Stimulated activated CD4-positive, alpha-beta T cell treated with anti-CD3 and anti-CD28 coated beads, Interleukin-12 subunit alpha, Interleukin-12 subunit beta, amount 100 ng/mL, for 48 hours (primary cell): ENCODE data around the gene SUGCT.
A peak's percentile ranks its signal among the peaks of the same experiment; 100 is the strongest.
"Not testable (repeated sequence)": the region's sequence is repeated elsewhere in the genome, so short reads cannot be mapped to it uniquely, and the experiment has no call there.

Experiments
- DNase-seq, 3 donors: peaks; one replicate each; pipeline ENCODE4 v3.0.0-alpha.2; 2020; ENCODE audit warnings: low read depth in 2 of 3, low spot score in 1 of 3

SUGCT gene

DNA sequence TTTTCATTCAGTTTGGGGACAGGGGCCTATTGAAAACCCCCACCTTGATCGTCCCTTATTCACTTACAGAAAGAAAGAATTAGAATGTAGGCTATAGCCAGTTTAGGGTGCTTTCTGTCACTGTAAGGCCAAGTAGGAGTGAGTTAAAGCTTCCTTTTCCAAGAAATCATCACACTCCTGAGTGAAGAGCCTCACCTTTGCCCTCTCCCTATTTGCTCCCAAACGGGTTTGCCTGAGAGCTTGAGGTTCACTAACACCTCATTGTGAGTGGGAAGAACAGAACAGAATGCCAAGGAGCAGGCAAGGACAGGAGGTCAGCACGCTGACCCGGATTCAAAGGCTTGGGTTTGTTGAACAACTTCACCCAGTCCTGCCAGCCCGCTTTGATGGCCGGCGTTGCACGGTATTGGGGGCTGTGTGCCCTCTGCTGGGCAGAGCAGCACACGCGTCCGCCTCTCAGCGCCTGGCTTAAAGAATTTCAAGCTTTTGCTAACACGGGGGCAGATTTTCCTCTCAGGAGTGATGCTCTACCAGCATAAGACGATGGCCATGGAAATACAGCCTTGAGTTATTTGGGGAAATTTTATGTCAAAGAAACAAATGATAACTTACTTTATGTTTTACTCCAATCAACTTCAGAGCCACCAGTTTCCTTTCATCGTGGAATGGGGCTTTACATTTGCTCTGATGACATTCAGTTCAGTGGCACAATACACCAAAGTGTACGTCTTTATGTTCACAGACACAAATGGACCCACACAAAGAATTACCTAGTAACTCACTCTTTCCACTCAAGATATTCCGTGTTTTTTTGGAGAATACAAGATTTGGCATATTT, 470.0 kb downstream of the SUGCT start:
- peak in 2 of 3 donors; percentile 0 to 3 for DNase-seq

DNA sequence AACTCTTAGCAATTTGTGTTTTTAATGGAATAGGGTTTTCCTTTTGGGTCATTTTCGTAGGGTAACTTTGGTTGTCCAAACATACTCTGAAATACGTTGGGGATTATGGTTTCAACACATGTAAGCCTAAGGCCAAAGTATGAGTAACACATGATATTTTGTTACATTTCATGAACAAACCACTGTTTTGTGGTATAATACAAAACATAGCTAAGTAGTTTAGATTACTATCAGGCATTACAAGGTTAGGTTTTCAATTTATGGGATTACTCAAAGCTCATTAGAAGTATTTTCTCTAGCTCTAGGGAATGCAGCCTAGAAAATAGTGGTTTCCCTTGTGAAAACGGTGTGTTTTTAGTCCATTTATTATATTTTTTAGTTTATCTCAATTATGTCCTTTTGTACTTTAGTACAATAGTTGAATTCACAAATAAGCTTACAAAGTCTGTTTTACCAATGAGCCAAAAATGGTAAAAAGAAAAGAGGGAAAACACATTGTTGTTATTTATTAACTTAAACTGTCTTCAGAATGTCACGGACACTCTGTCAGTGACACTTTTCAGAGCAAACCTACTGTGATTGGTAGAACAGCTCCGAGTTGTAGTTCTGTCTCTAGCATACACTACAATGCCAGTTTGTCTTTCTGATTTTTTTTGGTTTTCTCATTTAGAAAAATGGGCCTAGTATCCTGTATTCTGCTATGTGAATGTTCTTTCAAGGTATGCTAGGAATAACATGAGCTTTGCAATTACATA, 473.7 kb downstream of the SUGCT start:
- no peak for DNase-seq

DNA sequence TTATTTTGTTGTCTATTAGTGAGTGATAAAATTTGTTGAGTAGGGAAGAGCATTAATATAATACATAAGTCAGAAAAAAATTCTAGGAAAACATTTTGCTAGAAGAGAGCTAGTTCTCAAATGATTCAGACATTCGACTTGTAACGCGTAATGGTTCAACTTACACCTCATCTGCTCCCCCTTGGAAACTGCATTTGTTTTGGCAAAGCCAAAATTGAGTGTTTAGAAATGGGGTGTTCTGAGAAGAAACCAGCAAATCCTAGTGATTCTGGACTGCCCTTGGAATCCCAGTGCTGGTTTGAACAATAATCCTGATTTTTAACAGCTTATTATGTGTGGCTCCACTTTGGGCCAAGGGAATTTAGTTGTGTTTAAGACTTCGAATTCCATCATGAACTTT, 475.7 kb downstream of the SUGCT start:
- no peak for DNase-seq

DNA sequence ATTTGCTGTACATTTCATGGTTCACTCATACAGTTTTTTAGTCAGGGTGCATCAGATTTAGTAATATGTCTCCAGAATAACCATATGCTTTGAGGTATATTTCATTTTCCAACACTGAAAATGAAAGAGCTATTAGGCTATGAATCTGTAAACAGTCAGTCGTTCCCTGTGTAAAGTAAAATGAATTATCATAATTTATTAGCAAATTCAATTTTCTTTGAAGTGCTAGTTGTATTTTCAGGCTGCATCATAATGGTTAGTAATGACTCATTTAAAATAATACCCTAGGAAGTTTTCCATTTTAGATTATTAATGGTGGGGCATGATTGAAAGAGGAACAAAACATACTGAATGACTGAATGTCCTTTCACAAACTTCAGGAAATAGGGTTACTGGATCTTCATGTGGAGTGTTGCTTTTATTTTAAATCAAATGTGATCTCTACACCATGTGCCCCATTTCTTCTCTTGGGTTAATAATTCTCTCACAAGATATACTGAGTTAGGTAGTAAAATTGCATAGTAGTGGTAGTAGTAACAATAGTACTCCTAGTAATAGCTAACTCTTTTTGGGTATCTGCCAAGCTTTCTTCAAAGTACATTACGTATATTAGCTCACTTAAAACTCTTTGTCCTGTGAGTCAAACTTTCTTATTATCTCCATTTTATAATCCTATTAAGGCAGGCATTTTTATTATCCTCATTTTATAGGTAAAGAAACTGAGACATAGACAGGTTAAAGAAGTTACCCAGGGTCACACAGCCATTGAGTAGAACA, 476.5 kb downstream of the SUGCT start:
- DNase-seq: no peak

DNA sequence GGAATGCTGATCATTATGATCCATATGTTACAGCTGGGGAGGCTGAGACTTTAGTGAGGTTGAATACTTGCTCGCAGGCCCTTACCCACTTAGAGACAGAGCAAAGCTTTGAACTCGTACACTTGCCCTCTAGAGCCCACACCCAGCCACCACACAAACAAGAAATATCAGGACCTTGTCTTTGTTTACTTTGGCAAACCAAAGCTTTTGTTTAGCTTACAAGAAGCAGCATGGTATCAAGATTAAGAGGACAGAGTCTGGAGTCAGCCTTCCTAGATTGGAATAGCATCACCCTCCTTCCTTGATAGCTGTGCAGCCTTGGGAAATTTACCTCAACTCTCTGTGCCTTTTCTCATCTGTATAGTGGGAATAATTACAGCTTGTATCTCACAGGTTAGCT, 477.5 kb downstream of the SUGCT start:
- DNase-seq: no peak

DNA sequence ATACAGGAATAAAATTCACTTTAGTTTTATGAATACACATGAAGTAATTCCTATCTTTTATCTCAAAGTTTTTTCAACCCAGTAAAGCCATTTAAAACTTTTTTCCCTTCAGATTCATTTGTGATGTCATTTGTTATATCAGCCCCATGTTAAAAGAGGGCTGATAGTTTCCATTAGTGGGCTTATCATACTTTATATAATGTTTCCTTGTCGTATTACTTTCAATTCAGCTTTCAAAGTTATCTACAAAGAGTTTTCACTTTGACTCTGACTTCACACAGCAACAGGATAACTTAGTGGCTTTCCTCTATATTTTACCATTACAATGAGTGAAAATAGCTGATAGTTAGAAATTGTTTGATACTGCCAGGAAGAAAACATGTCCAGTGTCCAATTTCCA, 484.8 kb downstream of the SUGCT start:
- DNase-seq: no peak

DNA sequence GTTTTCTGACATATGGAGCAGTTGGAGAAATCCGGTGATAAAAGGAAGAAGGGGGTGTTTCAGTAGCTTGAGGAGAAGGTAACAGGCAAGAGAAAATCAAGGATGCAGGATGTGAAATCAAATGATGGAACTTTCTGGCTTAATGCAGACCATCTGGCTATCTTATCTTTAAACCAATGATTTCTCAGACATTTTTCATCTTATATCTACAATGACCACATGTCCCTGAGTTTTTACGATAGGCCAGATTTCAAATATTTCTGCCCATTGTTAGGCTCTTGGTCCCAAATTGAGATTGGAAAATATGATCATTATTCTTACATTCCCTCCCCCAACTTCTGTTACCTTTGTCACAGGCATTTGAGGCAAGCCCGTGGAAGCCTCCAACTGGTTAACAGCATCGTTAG, 486.8 kb downstream of the SUGCT start:
- no peak for DNase-seq

DNA sequence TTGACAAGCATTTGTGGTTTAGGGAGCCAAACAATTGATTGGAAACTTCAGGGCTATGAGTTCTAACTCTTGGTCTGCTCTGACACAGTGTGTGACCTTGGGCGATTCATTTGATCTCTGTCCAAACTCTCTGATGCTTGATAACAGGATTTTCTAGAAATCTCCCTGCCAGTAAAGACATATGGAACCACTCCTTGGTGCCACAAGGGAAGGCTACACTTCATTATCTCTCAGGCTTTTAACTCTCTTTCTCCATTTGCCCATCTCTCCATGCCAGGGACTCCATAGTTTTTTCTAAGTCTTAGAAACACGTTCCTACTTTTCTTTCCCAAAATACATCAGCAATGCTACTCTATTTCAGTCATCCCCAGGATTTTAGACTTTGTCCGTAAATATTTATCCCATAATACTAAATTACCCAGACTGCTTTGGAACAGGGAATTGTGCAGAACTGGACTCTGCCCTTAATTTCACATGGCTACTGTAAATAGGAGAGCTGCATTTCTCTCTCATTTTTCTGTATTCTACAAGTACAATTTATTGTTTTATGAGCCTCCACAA, 488.2 kb downstream of the SUGCT start:
- DNase-seq: no peak

DNA sequence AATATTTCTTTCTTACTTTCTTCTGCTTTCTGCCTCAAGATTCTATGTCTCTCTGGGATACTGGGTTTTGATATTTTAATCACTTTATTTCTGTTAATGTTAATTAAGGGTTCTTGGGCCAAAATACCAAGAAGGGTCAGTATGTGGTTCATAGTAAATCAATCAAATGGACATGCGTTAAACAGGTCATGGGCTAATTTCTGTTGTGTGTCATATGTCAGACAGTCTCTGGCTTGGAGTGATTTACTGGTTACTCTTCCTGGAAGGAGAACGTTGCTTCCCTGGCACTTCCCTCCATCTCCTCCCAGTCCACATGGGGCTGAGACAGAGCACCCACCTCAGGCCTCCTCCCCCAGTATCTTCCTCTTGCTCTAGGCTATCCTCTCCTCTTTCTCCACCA, 489.1 kb downstream of the SUGCT start:
- no peak for DNase-seq

DNA sequence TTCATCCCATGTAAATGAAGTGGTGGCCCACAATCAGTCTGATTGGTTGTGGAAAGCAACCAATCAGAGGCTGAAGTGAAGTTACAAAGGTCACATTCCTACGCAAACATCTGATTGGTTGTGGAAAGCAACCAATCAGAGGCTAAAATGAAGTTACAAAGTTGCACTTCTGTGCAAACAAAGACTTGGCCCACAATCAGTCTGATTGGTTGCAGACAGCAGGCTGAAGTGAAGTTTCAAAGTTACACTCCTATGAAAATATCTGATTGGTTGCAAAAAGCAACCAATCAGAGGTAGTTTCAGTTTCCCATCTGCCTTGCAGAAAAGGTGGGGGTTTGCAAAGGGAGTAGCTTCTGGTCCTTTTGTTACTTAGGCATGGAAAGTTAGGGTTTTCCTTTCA, 492.6 kb downstream of the SUGCT start:
- DNase-seq: not testable (repeated sequence)

DNA sequence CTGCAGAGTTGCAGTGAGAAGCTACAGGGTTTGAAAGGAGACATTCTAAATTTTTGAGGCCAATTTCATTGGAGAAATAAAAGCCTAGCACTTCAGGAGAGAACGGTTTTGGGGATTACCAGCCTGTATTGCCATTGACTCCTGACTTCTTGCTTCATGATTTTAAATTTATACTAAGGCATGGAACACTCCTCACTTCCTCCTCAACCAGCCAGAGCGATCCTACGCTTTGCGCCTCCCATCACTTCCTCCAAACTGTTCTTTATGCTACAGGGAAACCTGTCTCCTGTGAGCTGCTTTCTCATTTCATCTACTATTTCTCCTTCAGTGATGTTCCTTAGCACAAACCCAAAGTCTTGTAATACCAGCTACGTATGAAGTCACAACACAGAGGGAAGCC, 495.1 kb downstream of the SUGCT start:
- DNase-seq: no peak

DNA sequence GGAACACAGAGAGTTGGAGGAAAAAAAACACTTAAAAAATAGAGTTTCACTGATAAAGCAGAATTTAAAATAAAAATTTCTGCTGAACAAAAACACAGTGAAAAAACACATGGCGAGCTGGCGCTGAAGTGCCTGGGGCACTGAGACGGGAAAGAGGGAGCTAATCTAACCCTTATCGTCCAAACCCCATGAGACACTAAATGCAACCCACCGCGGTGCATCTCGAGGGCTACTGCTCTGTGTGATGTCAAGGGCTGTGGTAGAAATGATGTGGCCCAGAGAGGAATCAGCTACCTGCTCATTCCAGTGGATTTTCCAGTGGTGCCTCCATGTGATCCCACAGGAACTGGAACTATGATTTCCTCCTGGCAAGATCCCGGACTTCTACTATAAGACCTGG, 499.3 kb downstream of the SUGCT start:
- DNase-seq: no peak

DNA sequence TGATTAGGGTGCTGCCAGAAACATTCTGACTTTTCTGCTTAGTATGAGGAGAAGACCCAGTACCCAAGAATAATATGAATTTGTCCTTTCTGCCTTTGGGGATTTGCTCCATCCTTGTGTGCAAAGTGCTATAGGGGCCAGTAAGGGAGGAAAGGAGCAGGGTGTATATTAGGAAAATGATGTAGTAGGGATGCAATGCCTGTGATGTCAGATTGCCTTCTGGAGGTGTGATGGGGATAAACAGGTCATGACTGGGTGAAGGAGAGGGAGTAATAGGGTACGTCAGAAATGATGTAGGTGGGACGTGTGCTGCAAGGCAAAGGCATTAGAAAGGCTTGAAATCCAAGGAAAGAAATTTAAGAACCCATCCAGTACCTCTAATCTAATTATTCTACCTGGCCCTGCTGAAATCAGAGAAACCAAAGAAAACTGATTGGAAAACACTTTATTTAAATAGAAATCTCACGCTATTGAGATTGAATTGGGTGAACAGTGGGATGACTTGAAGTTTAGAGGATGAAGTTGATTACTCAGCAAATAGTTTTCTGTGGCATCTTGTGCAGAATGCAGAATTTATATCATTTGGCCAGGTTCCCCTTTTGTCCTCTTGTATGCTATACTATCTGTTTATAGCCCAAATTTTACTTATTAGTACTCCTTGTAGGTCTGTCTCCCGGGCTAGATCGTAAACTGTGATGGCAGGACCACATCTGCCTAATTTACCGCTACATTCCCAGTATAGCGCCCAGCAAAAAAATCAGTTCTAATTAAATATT, 503.9 kb downstream of the SUGCT start:
- DNase-seq: no peak

DNA sequence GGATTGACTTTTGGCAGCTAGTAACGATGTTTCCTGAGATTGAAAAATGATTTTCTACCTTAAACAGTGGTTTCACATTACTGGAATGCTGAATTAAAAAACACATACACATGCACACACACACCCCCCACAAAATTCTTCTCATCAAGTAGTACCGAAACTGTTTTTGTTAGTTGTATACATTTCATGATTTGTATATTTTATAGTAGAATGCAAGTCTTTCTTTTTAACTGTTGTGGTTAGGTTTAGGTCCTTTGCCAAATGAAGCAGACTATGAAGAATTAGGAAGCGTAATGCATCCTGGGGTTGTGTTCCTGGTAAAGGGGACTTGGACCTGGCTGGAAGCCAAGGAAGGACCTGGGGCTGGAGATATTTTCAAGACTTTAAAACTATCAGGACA, 505.8 kb downstream of the SUGCT start:
- DNase-seq: no peak

DNA sequence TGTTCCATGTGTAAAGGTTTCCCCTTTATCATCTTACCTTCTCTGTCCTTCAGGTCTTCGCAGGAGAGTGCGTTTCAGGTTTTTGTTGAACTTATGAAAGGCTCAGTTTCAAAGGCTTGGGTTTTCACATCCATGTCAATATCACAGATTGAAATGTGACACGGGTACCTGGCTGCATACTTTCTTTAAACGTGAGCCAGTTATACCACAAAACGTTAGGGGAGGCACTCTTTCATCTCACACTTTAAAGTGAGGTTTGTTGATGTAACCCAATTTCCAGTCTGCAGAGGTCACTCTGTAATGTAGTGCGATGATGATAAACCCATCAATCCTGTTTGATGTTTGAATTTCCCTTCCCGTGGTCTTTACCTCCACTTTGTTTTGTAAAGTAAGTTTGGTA, 506.9 kb downstream of the SUGCT start:
- no peak for DNase-seq

DNA sequence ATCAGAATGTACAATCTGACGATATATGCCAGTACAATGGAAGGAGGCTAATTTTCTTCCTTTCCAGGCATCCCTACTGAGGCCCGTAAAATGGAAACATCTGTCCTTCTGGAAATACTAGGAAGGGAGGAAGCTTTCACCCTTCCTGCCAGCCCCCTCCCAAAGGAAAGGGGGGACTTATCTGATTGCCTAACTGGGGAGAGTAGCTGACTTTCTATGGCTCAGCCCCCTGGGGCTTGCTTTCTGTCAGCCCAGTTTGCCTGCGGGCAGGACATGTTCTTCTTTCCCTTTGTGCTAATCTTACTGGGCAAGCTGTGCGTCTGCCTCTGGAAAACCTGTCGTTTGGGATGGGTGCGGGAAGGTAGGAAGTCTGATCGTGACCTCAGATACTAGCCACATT, 508.9 kb downstream of the SUGCT start:
- DNase-seq: no peak

DNA sequence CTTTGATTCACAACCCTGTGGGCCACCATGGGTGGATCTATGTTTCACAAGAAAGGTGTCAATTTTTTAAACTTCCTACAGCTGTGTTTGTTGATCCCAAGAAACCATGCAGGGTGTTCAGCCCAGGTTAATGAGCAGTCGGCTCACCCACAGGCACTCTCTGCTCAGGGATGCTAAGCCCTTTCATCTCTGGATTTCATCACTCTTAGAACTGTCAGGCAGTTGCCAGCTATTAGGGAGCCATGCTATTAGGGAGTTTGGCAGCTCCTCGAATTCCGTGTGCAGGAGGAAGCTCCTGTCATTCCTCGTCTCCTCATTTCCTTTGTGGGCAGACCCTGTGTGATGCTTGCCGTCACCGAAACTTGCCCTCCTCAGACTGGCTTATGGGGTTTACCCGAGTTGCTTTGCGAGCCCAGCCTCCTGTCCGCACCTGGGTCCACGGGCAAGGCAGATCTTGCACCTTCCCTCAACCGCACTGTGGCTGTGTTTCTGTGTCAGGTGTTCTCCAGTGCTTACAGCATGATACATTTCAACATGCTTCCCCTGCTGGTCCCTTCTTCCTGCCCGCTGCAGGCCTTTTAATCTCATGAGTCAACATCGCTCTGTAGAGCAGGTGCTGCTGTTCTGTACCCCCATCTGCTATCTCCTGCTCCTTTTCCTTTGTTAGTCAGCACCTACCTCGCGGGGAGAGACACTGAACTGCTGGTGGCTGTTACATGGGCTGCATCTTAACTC, 509.8 kb downstream of the SUGCT start:
- DNase-seq: no peak

DNA sequence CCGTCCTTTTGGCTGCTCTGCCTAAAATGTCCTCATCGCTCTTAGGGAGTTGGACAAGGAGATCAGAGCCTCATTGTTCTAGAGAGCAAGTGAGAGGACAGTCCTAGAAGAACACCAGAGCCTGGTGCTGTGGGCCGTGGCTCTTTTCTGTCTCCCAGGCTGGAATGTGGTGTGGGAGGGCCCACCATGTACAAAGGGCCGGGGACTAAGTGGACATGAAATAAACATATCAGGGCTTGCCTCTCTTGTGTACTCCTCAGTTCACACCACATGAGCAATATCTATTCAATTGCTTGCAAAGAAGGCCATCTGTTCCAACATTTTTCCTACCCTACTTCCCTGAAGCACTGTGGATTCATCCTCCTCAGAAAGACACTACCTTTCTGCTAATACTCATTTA, 510.4 kb downstream of the SUGCT start:
- DNase-seq: no peak

DNA sequence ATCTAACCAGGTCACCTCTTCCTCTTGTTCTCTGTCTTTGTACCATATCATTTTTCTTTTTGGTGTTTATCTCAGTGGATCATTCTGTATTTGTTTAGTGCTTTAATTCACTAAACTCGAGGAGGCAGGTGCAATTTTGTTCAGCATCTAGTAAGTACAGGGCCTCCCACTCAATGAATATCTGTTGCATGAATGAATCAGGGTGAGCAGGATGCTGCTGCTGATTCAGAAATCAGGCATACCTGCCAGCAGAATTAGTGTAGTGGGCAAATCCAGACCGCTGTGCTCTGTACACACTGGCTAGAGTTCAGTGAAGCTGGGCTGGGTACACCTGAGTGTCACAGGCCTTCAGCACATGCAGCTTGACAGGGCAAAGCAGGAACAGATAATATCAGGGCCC, 511.9 kb downstream of the SUGCT start:
- DNase-seq: no peak

DNA sequence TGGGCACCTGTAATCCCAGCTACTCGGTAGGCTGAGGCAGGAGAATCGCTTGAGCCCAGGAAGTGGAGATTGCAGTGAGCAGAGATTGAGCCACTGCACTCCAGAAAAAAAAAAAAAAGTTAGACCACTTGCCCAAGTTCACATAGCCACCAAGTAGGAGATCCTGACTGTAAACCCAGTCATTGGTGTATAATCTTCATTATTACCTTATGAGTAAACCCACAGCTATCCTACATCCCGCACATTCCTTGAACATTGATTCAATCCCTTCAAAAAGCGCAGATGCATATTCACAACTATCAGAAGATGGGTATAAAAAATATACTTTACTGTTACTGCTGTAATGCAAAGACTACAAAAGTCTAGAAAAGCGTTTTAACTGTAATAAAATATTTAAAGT, 512.9 kb downstream of the SUGCT start:
- no peak for DNase-seq
